22Rv1 (cell line): ENCODE measurements around the gene SLC12A8.

ENCODE experiments used
- CTCF ChIP-seq: fragments of 450-650 bp; IDR thresholded peaks from 2 replicates; pipeline ENCODE4 v1.5.1; 2017; ENCODE audit warnings: mild to moderate bottlenecking
- ZFX ChIP-seq: fragments of 450-650 bp; IDR thresholded peaks from 2 replicates; pipeline ENCODE4 v1.6.1; 2017; ENCODE audit warnings: antibody characterized with exemption, borderline replicate concordance

DNA sequence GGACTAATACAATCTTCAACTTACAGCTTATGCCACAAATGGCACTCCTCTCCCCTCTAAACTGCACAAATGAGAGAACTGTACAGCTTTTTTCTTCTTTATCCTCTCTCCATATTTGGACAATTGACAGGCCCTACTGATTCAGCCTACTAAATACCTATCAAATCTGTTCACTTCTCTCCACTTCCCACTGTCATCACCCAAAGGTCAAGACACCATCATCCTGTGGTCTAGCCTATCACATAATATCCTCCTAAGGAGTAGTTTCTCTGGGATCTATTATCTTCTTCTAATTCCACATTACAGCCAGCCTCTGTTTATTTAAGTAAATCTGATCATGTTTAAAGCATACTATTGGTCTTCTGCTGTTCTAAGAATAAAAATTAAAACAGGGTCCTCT is 33.0 kb upstream of the SLC12A8 start:
- no peak for TF ChIP-seq CTCF
- TF ChIP-seq ZFX, result no peak
